Inflammatory macrophage (primary cell): Measurements from ENCODE around the gene APRT.
"Not testable (repeated sequence)": the region's sequence is repeated elsewhere in the genome, so short reads cannot be mapped to it uniquely, and the experiment has no call there.

Experiments
- DNase-seq, 2 donors: peaks; one replicate each; pipeline ENCODE4 v3.0.0-alpha.2; 2020 to 2022

Gene APRT

GRCh38 chr16:88785106-88785924, 26.4 kb downstream of the APRT start, which contains the start of gene PIEZO1:
TSS of gene PIEZO1 (minus strand) at chr16:88785220. CDS start at chr16:88784964, 256 bp downstream.
- DNase-seq = peak; percentile 62 to 77

DNA sequence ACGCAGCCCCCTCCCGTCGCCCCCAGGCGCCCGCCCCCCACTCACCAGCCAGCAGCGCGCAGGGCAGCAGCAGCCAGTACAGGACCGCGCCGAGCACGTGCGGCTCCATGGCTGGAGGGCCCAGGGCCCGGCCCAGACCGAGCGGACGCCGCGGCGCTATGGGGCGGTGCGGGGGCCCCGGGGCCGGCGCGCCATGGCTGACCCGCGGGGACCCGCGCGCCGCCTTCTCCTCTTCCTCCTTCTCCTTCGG, 26.9 kb downstream of the APRT start:
- DNase-seq = no peak

- peak; percentile 66 to 67 for DNase-seq
Observed at GRCh38 chr16:88784074-88784855, 27.5 kb downstream of the APRT start.

- peak; percentile 45 to 63 for DNase-seq
Observed at GRCh38 chr16:88783391-88784073, 28.2 kb downstream of the APRT start.

DNA sequence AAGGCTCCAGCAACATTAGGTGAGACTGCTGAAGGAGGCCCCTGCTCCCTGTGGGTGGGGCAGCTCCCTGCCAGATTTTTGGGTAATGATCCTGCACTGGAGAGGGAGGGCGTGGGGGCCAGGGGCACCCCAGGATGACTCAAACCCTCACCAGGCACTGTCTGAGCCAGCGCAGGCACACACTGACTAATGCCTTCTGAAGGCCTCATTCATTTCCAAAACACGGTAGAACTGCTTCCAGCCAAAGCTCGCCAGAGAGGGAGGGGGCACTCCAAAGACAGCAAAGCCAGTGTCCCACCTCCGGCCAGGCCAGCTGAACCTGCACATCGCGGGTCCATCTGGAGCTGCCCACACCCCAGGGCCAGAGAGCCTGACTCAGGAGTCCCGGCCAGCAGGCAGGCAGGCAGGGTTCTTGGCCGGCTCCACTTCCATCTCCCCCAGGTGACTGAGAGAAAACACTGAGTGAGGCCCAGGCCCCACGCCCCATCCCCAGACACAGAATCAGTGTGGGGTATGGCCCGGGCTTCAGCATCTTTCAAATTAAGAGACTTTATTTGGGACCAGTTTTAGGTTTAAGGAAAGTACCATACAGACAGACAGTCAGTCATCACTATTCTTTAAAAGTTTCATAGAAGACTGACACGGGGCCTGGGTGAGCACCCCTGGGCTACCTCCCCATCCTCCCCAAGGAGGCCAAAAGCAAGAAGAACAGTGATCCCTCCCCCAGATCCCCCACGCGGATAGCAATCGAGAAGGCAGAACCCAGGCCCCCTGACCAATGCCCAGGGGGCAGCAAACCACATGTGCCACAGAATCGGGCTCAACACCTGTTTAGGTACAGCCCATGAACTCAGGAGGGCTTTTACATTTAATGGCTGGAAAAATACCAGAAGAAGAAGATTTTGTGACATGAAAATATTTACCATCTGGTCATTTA, 29.0 kb downstream of the APRT start:
- peak; percentile 26 to 64 for DNase-seq

DNA sequence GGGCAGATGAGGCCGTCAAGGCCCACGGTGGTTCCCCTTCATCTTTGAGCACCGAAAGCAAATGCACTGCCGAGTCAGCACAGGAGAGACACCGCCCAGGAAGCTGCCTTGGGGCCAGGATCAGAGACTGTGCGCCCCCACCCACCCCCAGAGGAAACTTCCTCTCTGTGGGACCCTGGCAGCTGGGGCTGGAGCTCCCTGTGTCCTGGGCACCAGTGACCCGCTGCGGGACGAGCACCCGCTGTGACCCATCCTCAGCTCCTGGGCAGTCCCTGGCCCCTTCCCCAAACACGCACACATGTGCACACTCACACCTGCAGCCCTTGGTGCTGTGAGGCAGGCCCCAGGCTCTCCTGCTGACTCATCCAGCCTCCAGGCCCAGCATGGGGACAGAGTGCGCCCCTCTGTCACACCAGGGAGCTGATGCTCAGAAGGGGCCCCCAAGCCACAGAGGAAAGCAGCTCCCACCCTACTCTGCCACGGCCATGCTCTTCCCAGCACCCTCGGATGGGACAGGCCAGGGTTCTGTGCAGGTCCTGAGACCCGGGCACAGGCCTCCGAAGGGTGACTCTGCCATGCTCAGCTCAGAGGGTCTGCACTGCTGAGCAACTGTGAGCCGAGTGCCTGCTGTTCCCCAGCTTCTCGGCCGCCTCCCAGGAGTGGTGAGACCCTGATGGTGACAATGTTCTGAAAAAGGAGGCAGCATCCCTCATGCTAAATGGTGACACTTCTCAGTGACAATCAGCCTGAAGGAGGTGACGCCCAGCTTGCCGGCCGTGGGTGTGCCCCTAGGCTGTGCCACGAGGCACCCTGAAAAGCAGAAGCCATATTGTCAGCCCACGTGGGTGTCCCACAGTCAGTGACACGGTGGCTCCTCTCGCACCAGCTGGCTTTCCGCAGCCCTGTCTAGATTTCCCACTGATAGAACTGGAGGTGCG, 30.3 kb downstream of the APRT start:
- peak; percentile 90 to 97 for DNase-seq

GRCh38 chr16:88780142-88781062, 31.3 kb downstream of the APRT start:
- DNase-seq = peak in 1 of 2 donors; percentile 33

DNA sequence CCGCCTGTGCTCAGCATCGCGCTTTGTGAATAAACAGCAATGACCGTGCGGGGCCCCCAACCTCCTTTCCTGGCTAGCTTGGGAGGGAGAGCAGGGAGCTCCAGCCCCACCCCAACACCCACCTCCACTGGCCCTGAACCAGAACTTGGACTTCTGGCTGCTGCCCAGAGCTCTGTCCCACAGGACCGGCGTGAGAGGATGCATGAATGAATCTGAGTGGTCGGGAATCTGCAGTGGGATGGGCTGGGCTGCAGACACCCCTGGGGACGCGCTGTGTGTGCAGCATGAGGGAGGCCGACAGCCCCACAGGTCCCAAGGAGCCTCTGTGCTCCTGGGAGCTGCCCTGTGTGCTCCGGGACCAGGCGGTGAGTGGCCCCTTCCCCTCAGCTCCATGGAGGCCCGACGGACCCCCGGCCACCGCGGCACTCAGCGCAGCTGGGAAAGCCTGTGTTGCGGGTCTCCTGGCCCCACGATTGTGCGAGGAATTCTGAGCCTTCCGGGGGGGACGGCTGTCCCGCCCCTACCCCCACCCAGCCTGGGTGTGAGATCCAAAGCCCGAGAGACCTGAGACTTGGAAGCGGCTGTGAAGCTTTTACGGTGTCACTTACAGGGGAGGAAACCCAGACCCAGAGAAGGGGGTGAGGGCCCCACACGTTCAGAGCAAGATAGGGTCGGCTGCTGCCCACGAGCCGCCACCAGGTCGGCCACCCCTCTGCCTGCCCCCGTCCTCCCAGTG, 32.2 kb downstream of the APRT start:
- DNase-seq = no peak

DNA sequence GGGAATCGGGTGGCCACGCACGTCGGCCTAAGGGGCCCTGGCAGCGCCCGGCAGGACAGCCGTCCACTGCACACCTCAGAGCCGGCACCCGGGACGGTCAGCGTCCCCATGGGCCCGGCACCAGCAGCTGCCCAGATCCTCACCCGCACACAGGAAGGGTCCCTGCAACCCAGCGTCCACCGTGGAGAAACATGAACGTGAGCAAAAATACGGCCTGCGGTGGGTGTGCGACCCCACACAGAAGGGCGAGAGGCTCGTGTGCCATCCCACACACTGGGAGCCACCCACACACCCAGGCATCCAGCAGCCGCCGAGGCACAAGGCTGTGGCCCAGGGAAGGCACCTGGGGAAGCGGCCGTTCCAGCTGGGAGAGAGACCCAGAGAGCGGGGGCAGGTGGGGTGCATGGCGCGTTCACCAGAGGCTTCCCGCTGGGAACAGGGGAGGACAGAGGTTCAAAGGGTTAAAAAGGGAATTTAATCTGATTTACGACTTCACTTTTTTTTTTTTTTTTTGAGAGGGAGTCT, 33.1 kb downstream of the APRT start:
- no peak for DNase-seq

DNA sequence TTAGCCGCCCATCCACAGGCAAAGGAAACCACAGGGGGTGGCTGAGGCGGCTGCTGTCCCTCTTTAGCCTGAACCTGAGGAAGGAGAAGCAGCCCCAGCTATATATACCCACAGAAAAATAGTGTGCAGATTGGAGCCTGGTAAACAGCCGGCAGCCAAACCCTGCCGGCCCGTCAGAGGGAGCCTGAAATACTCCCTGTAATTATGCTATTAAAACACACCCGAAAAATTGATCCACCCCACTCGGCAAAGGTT, 33.5 kb downstream of the APRT start:
- DNase-seq = no peak

DNA sequence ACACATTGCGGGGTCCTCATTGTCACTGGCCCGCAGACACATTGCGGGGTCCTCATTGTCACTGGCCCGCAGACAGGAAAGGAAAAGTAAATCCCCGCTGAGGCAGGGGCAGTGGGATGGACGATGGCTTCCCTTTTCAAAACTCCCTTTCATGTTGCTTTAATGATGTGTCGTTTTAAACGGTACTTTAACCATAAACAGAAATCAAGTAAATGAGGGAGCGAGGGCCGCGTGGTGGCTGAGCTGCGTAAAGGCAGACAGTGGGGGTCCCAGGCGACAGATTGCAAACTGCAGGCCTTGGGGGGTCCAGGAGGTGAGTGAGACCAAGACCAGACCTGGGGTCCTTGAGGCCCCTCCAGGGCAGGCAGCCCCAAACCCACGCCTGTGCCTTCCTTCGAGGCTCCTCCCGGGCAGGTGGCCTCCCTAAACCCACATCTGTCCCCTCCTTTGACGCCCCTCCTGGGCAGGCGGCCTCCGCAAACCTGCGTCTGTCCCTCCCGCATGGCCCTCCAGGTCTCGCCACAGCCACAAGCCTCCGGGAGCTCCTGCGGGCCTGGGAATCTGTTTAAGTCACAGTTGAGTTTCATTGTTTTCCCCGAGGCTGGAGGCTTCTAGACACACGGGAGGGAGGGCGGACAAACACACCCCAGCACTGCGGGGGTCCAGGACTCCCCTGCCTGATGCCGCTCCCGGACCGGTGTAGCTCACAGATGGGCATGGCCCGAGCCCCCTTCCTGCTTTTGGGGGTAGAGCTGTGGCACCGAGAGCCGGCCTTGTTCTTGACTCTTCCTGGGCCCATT, 34.1 kb downstream of the APRT start:
- DNase-seq = no peak

DNA sequence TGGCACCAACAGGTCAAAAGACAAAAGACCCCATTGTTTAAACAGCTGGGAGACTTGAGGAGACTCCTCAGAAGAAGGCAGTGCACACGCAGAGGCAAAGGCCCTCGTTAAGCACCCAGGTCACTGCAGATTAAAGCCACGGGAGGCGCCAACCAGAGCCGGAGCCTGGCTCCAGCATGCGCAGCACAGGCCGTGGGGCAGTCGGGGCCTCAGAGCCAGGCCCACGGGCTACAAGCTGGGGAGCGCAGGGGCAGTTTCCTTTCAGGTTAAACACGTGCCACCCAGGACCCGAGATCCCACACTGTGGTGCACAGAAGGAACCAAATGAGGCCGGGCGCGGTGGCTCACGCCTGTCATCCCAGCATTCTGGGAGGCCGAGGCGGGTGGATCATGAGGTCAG, 35.9 kb downstream of the APRT start:
- no peak for DNase-seq

DNA sequence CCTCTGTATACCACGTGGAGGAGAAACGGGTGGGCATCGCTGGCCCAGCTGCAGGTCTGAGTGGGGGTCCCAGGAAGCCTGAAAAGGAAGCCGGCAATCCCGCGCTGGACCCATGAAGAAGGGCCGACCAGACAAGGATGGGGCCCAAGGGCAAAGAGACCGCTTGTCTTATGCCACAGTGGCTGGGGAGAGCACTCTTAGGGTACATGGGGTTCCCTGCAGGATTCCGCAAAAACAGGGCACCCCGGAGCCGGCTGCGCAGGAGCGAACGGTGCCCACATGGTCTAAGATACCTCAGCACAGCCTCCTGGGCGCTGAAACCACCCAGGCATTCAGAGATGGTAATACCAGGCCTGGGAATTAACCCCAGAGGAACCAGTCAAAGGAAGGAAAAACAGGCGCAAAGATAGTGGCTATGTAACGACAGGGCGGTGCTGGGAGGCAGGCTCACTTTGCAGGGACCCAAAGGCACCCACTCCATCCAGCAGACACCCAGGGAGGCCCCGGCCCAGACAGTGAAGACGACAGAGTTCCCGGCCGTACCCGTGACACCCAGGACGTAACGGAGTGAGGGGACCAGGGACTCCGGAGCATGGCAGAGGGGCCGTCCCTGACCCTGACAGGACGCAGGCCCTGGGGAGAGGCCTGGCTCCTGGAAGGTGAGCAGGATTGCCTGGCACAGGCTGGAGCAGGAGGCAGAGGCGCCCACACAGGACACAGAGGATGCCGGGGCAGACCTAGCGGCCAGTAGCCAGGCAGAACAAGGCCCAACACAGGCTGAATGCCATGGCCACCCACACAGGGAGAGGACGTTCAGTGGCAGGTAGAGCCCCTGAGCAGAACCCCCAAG, 37.0 kb downstream of the APRT start:
- no peak for DNase-seq

DNA sequence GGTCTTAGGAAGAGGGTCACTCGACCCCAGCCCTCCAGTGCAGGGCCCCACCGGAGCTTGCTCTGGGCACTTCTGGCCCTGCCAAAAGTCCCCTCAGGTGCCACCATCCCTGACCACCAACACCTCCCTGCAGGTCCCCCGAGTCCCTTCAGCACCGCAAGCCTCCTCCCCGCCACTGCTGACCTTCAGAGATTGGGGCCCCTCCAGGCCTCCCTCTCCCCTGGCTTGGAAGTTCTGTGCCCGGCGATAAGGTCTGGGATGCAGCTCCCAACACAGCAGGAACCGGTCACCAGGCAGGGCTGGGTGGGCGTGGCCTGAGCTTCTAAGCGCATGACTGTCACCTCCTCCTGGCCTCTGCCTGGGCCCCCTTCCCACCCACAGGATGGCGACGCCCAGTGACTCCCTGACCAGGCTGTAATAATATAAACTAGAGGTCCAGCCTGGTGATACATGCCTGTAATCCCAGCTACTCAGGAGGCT, 37.9 kb downstream of the APRT start:
- peak; percentile 83 to 94 for DNase-seq

- peak in 1 of 2 donors; percentile 50 for DNase-seq
Observed at GRCh38 chr16:88772871-88773811, 38.6 kb downstream of the APRT start.

GRCh38 chr16:88771781-88772180, 39.9 kb downstream of the APRT start:
- DNase-seq = not testable (repeated sequence)
